ENCODE data around the gene SNRPB.

The SNRPB gene

DNA sequence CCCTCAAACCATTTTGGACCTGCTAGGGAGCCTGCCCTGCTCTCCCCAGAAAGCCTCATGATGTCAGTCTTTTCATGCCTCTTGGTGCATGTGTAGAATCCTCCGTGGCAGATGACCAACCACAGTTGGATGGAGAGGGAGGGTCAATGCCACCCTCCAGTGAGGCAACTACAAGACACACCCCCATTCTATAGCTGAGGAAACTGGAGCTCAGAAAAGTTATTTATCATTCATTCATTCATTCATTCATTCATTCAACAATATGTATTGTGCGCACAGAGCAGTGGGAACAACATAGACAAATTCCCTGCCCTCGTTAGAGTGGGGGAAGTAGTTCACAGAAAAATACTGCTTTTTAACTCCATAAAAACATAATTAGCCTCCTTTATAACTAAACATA, 16.8 kb downstream of the SNRPB start:
- Histone ChIP-seq H3K36me3 (ENCODE audit: control insufficient read depth in 1 of 2, insufficient read depth in 2 of 2, low read length in 2 of 2) (peaks cover under 1 to 2% of the 10 kb centered on the region in 2 donors), H3K27me3 (ENCODE audit: low read depth, low read length) (no peaks in the 10 kb centered on the region), H3K9me3 (ENCODE audit: control insufficient read depth in 1 of 2, low read length in 2 of 2) (no peaks in the 10 kb centered on the region)

GRCh38 chr20:2451939-2452732, 18.5 kb downstream of the SNRPB start:
- Histone ChIP-seq H3K27ac (ENCODE audit: low read length) (no peak overlapping the region), H3K27me3 (ENCODE audit: low read depth, low read length) (no peaks in the 10 kb centered on the region), H3K36me3 (ENCODE audit: control insufficient read depth in 1 of 2, insufficient read depth in 2 of 2, low read length in 2 of 2) (no peaks in the 10 kb centered on the region), H3K4me1 (ENCODE audit: control insufficient read depth in 1 of 2, insufficient read depth in 2 of 2, low read length in 2 of 2) (no peaks in the 10 kb centered on the region), H3K4me3 (ENCODE audit: low read depth in 1 of 2, low read length in 2 of 2) (no peak overlapping the region), H3K9me3 (ENCODE audit: control insufficient read depth in 1 of 2, low read length in 2 of 2) (no peaks in the 10 kb centered on the region)

More for the DNA sequence above, 16.8 kb downstream of the SNRPB start:
- H3K4me3 ChIP-seq (ENCODE audit: low read depth in 1 of 2, low read length in 2 of 2) = no peak overlapping the region
- H3K27ac ChIP-seq (ENCODE audit: low read length) = no peak overlapping the region
- H3K4me1 ChIP-seq (ENCODE audit: control insufficient read depth in 1 of 2, insufficient read depth in 2 of 2, low read length in 2 of 2) = no peaks in the 10 kb centered on the region

GRCh38 chr20:2451422-2451821, 19.2 kb downstream of the SNRPB start:
- Histone ChIP-seq H3K4me3 (ENCODE audit: low read depth in 1 of 2, low read length in 2 of 2) (no peak overlapping the region), H3K9me3 (ENCODE audit: control insufficient read depth in 1 of 2, low read length in 2 of 2) (no peaks in the 10 kb centered on the region), H3K36me3 (ENCODE audit: control insufficient read depth in 1 of 2, insufficient read depth in 2 of 2, low read length in 2 of 2) (no peaks in the 10 kb centered on the region), H3K27ac (ENCODE audit: low read length) (no peak overlapping the region), H3K4me1 (ENCODE audit: control insufficient read depth in 1 of 2, insufficient read depth in 2 of 2, low read length in 2 of 2) (no peaks in the 10 kb centered on the region), H3K27me3 (ENCODE audit: low read depth, low read length) (no peaks in the 10 kb centered on the region)

DNA sequence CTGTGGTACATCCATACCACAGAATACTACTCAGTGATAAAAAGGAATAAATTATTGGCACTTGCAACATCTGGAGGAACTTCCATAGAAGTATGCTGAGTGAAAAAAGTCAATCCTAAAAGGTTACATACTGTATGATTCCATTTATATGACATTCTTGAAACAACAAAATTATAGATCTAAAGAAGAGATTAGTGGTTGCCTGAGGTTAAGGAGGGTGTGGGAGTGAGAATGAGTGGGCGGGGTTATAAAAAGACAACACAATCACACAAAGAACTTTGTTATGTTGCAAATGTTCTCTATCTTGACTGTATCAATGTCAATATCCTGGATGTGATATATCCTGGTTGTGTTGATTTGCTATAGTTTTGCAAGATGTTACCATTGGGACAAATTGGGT, 21.2 kb downstream of the SNRPB start:
- H3K27ac ChIP-seq (ENCODE audit: low read length) = no peak overlapping the region
- no peaks in the 10 kb centered on the region for H3K9me3 ChIP-seq (ENCODE audit: control insufficient read depth in 1 of 2, low read length in 2 of 2)
- no peaks in the 10 kb centered on the region for H3K36me3 ChIP-seq (ENCODE audit: control insufficient read depth in 1 of 2, insufficient read depth in 2 of 2, low read length in 2 of 2)
- H3K27me3 ChIP-seq (ENCODE audit: low read depth, low read length) = no peaks in the 10 kb centered on the region
- H3K4me1 ChIP-seq (ENCODE audit: control insufficient read depth in 1 of 2, insufficient read depth in 2 of 2, low read length in 2 of 2) = no peaks in the 10 kb centered on the region
- H3K4me3 ChIP-seq (ENCODE audit: low read depth in 1 of 2, low read length in 2 of 2) = no peak overlapping the region

DNA sequence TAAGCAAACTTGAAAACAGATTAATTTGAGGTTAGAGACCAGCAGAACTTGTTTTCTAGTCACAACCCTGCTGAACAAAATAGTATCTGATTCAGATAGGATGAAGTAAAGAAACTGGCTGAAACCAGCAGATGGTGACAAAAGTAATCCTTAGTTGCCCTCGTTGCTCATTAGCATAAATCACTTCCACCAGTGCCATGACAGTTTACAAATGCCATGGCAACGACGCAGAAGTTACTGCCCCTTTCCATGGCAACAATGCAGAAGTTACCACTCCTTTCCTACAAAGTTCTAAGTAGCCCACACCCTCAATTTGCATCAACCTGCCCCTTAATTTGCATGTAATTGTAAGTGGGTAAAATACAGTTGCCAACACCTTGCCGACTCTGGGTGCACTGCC, 23.7 kb downstream of the SNRPB start:
- Histone ChIP-seq H3K36me3 (ENCODE audit: control insufficient read depth in 1 of 2, insufficient read depth in 2 of 2, low read length in 2 of 2) (no peaks in the 10 kb centered on the region), H3K27me3 (ENCODE audit: low read depth, low read length) (no peaks in the 10 kb centered on the region), H3K9me3 (ENCODE audit: control insufficient read depth in 1 of 2, low read length in 2 of 2) (no peaks in the 10 kb centered on the region), H3K27ac (ENCODE audit: low read length) (no peak overlapping the region), H3K4me3 (ENCODE audit: low read depth in 1 of 2, low read length in 2 of 2) (no peak overlapping the region), H3K4me1 (ENCODE audit: control insufficient read depth in 1 of 2, insufficient read depth in 2 of 2, low read length in 2 of 2) (no peaks in the 10 kb centered on the region)

DNA sequence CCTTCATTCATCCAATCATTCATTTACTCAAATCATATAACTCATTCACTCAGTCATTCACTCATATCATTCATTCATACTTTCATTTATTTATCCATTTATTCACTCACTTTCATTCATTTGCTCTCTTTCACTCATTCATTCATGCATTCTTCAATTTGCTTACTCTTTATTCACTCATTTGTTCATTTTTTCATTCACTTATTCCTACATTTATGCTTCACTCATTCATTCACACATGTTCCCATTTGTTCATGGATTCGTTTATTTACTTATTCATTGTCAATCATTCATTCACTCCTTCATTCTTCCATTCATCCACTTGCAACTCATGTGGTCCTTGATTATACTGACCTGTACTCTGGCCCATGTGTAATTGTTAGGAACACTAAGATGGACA, 39.4 kb downstream of the SNRPB start:
- H3K27ac ChIP-seq (ENCODE audit: low read length) = no peak overlapping the region
- H3K27me3 ChIP-seq (ENCODE audit: low read depth, low read length) = no peaks in the 10 kb centered on the region
- H3K4me1 ChIP-seq (ENCODE audit: control insufficient read depth in 1 of 2, insufficient read depth in 2 of 2, low read length in 2 of 2) = no peaks in the 10 kb centered on the region
- H3K9me3 ChIP-seq (ENCODE audit: control insufficient read depth in 1 of 2, low read length in 2 of 2) = no peaks in the 10 kb centered on the region
- no peak overlapping the region for H3K4me3 ChIP-seq (ENCODE audit: low read depth in 1 of 2, low read length in 2 of 2)
- no peaks in the 10 kb centered on the region for H3K36me3 ChIP-seq (ENCODE audit: control insufficient read depth in 1 of 2, insufficient read depth in 2 of 2, low read length in 2 of 2)

DNA sequence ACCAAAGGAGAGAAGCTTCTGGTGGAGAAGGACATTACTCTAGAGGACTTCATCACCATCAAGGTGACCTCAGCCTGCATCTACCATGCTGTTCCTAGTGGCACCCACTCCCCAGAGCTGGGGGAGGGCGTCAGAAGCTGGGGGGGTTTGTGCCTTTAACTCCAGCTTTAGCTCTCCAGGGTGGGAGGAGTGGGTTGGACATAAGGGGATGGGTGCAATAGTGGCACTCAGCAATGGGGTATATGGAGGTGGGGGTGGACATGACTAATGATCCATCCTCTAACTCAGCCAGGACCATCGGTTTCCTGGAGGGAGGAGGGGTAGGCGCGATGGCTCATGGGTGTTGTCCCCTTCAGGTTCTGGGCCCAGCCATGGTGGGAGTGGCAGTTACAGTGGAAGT, 40.1 kb downstream of the SNRPB start:
- Histone ChIP-seq H3K4me3 (ENCODE audit: low read depth in 1 of 2, low read length in 2 of 2) (no peak overlapping the region), H3K27me3 (ENCODE audit: low read depth, low read length) (no peaks in the 10 kb centered on the region)

DNA sequence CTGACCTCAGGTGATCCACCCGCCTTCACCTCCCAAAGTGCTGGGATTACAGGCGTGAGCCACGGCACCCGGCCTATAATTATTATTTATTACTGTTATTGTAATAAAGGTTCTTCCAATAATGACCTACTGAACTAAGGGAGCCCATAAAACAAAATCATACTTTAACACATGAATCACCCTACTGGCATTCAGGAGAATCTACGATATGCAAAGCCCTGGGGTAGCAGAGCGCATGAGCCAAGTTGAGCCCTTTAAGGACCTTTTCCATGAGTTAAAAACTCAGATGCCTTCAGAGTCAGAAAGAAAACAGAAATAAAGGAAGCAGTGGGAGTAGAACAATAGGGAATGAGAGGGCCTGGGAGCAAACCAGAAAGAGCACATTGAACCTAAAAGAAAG, 41.5 kb downstream of the SNRPB start:
- Histone ChIP-seq H3K36me3 (ENCODE audit: control insufficient read depth in 1 of 2, insufficient read depth in 2 of 2, low read length in 2 of 2) (no peaks in the 10 kb centered on the region), H3K27ac (ENCODE audit: low read length) (no peak overlapping the region), H3K27me3 (ENCODE audit: low read depth, low read length) (no peaks in the 10 kb centered on the region), H3K4me1 (ENCODE audit: control insufficient read depth in 1 of 2, insufficient read depth in 2 of 2, low read length in 2 of 2) (no peaks in the 10 kb centered on the region), H3K9me3 (ENCODE audit: control insufficient read depth in 1 of 2, low read length in 2 of 2) (no peaks in the 10 kb centered on the region), H3K4me3 (ENCODE audit: low read depth in 1 of 2, low read length in 2 of 2) (no peak overlapping the region)

More for the DNA sequence above, 40.1 kb downstream of the SNRPB start:
- no peaks in the 10 kb centered on the region for H3K36me3 ChIP-seq (ENCODE audit: control insufficient read depth in 1 of 2, insufficient read depth in 2 of 2, low read length in 2 of 2)
- H3K9me3 ChIP-seq (ENCODE audit: control insufficient read depth in 1 of 2, low read length in 2 of 2) = no peaks in the 10 kb centered on the region
- H3K4me1 ChIP-seq (ENCODE audit: control insufficient read depth in 1 of 2, insufficient read depth in 2 of 2, low read length in 2 of 2) = no peaks in the 10 kb centered on the region
- H3K27ac ChIP-seq (ENCODE audit: low read length) = no peak overlapping the region

- Histone ChIP-seq H3K36me3 (ENCODE audit: control insufficient read depth in 1 of 2, insufficient read depth in 2 of 2, low read length in 2 of 2) (no peaks in the 10 kb centered on the region), H3K27ac (ENCODE audit: low read length) (no peak overlapping the region), H3K9me3 (ENCODE audit: control insufficient read depth in 1 of 2, low read length in 2 of 2) (peaks cover 0 to 5% of the 10 kb centered on the region in 2 donors), H3K4me1 (ENCODE audit: control insufficient read depth in 1 of 2, insufficient read depth in 2 of 2, low read length in 2 of 2) (no peaks in the 10 kb centered on the region), H3K4me3 (ENCODE audit: low read depth in 1 of 2, low read length in 2 of 2) (no peak overlapping the region), H3K27me3 (ENCODE audit: low read depth, low read length) (no peaks in the 10 kb centered on the region)
These were observed 49.3 kb downstream of the SNRPB start for GRCh38 chr20:2421247-2421646.

- peaks cover 0 to 5% of the 10 kb centered on the region in 2 donors for H3K9me3 ChIP-seq (ENCODE audit: control insufficient read depth in 1 of 2, low read length in 2 of 2)
- H3K27me3 ChIP-seq (ENCODE audit: low read depth, low read length) = no peaks in the 10 kb centered on the region
- H3K27ac ChIP-seq (ENCODE audit: low read length) = no peak overlapping the region
- no peaks in the 10 kb centered on the region for H3K4me1 ChIP-seq (ENCODE audit: control insufficient read depth in 1 of 2, insufficient read depth in 2 of 2, low read length in 2 of 2)
- no peak overlapping the region for H3K4me3 ChIP-seq (ENCODE audit: low read depth in 1 of 2, low read length in 2 of 2)
- no peaks in the 10 kb centered on the region for H3K36me3 ChIP-seq (ENCODE audit: control insufficient read depth in 1 of 2, insufficient read depth in 2 of 2, low read length in 2 of 2)
These were observed 50.1 kb downstream of the SNRPB start for GRCh38 chr20:2420510-2420909.

GRCh38 chr20:2418388-2418787, 52.2 kb downstream of the SNRPB start:
- no peaks in the 10 kb centered on the region for H3K9me3 ChIP-seq (ENCODE audit: control insufficient read depth in 1 of 2, low read length in 2 of 2)
- H3K4me1 ChIP-seq (ENCODE audit: control insufficient read depth in 1 of 2, insufficient read depth in 2 of 2, low read length in 2 of 2) = no peaks in the 10 kb centered on the region
- H3K27me3 ChIP-seq (ENCODE audit: low read depth, low read length) = no peaks in the 10 kb centered on the region
- no peak overlapping the region for H3K27ac ChIP-seq (ENCODE audit: low read length)
- no peak overlapping the region for H3K4me3 ChIP-seq (ENCODE audit: low read depth in 1 of 2, low read length in 2 of 2)
- no peaks in the 10 kb centered on the region for H3K36me3 ChIP-seq (ENCODE audit: control insufficient read depth in 1 of 2, insufficient read depth in 2 of 2, low read length in 2 of 2)

GRCh38 chr20:2417213-2417541, 53.4 kb downstream of the SNRPB start:
- H3K27ac ChIP-seq (ENCODE audit: low read length) = no peak overlapping the region
- H3K36me3 ChIP-seq (ENCODE audit: control insufficient read depth in 1 of 2, insufficient read depth in 2 of 2, low read length in 2 of 2) = no peaks in the 10 kb centered on the region
- no peaks in the 10 kb centered on the region for H3K9me3 ChIP-seq (ENCODE audit: control insufficient read depth in 1 of 2, low read length in 2 of 2)
- H3K4me3 ChIP-seq (ENCODE audit: low read depth in 1 of 2, low read length in 2 of 2) = no peak overlapping the region
- no peaks in the 10 kb centered on the region for H3K27me3 ChIP-seq (ENCODE audit: low read depth, low read length)
- no peaks in the 10 kb centered on the region for H3K4me1 ChIP-seq (ENCODE audit: control insufficient read depth in 1 of 2, insufficient read depth in 2 of 2, low read length in 2 of 2)

Measured in muscle layer of duodenum (tissue), 2 donors.